ENCODE data around the gene ZNF91. TPM values are rescaled to one million over a fixed set of nuclear protein-coding genes. Genes with fewer than 3 reads are reported as not detected.

Gene ZNF91
- total and polyA plus RNA-seq, 2 of the 4 experiments (the other 2 are of a cell fraction) = 7.9 to 17.0 TPM

- H3K9me3 ChIP-seq (ENCODE audit: control insufficient read depth, insufficient read depth, low read length) = peaks cover 51% of the 10 kb centered on the region
- H2BK5ac ChIP-seq (ENCODE audit: low read depth, low read length, poor library complexity, severe bottlenecking) = no peak overlapping the region
- dilution Hi-C loops (cut with HindIII; ENCODE audit: low sequenced_read_pairs, unreplicated experiment) (no loop called here), intact Hi-C loops (cut with micrococcal nuclease) (loop anchor here (10.0 kb wide), 1 partner anchor 49 kb away; no protein-coding TSS in a partner anchor), in situ Hi-C loops (cut with MboI; ENCODE audit: low sequenced_read_pairs) (no loop called here)
- POLR2A ChIA-PET (ENCODE audit: unreplicated experiment) = interaction anchor here (0.6 kb wide), 1 partner anchor 296 kb away, joined by 4 read pairs; no protein-coding TSS in a partner anchor
- H3K4me2 ChIP-seq (ENCODE audit: low read depth, low read length) = no peak overlapping the region
- H3K27ac ChIP-seq (ENCODE audit: insufficient read depth, low read length) = no peak overlapping the region
- peaks cover 0 to 8% of the 10 kb centered on the region in 2 experiments; a peak in 3 of 4 replicates for H3K79me1 ChIP-seq (ENCODE audit: low read depth in 1 of 2, low read length in 2 of 2)
- H2BK15ac ChIP-seq (ENCODE audit: low read depth, low read length) = no peak overlapping the region
- 99% methylated on average over 9 of the region's 12 CpGs; no CpG with 5 or more reads in 1 of the 2 experiments for WGBS, 2 experiments (ENCODE audit: extremely low coverage in 2 of 2, insufficient read length in 1 of 2)
- H2BK120ac ChIP-seq (ENCODE audit: low read depth, low read length) = no peak overlapping the region
- H3K36me3 ChIP-seq (ENCODE audit: control insufficient read depth, insufficient read depth, low read length) = peaks cover 45% of the 10 kb centered on the region
- H4K20me1 ChIP-seq (ENCODE audit: insufficient read depth, low read length) = peaks cover 4% of the 10 kb centered on the region; the same call in 1 of the 2 replicates
- H2AFZ ChIP-seq (replicated peaks; ENCODE audit: low read length, poor library complexity) = no peak overlapping the region
- no peak overlapping the region for H4K5ac ChIP-seq (ENCODE audit: low read depth, low read length)
- ATAC-seq (ENCODE audit: low read depth) (no peak), DNase-seq (no peak)
- no peak overlapping the region for H2BK20ac ChIP-seq (ENCODE audit: low read depth, low read length)
- no peaks in the 10 kb centered on the region for H3K4me1 ChIP-seq (ENCODE audit: control insufficient read depth, insufficient read depth, low read length)
- H2AK9ac ChIP-seq (replicated peaks; ENCODE audit: low read depth, low read length, poor library complexity) = no peak overlapping the region
- no peak overlapping the region for H3K9ac ChIP-seq (ENCODE audit: low read depth, low read length)
- CTCF ChIA-PET = no interaction called here
- no peak overlapping the region for H3K4ac ChIP-seq (ENCODE audit: low read depth, low read length)
- no peak for TF ChIP-seq CTCF (conservative IDR thresholded peaks at IDR 0.05; ENCODE audit: low read depth, low read length)
- no peak for TF ChIP-seq BHLHE40 (IDR thresholded peaks at IDR 0.05; ENCODE audit: low read depth, low read length)
- H3K23ac ChIP-seq (ENCODE audit: low read depth, low read length) = no peak overlapping the region
- H2AK5ac ChIP-seq (ENCODE audit: low read depth, low read length) = no peak overlapping the region
- H4K8ac ChIP-seq (ENCODE audit: low read depth in 2 of 2, low read length in 2 of 2) = no peak overlapping the region
- H3K9me1 ChIP-seq (ENCODE audit: insufficient read depth, low read length) = no peaks in the 10 kb centered on the region
- no peak overlapping the region for H3K14ac ChIP-seq (replicated peaks; ENCODE audit: low read depth, low read length)
- H3K56ac ChIP-seq (ENCODE audit: extremely low read depth, insufficient read depth, low read length) = no peak overlapping the region
- no peak overlapping the region for H3K18ac ChIP-seq (ENCODE audit: low read depth, low read length)
- no peak overlapping the region for H4K91ac ChIP-seq (ENCODE audit: insufficient read depth, low read depth, low read length)
- no TSS peak for BruUV-seq (replicated peaks)
- no peak overlapping the region for H3K4me3 ChIP-seq (ENCODE audit: insufficient read depth, low read depth, low read length)
- no peaks in the 10 kb centered on the region for H3K27me3 ChIP-seq (ENCODE audit: control insufficient read depth, insufficient read depth, low read length)
Measured at GRCh38 chr19:23384166-23384565, 11.1 kb downstream of the ZNF91 start.
